HG03571 (cell line): ENCODE results near the gene ABCA12.
A peak's percentile ranks its signal among the peaks of the same experiment; 100 is the strongest.

Experiments
- ATAC-seq: cut with Tn5 transposase; IDR thresholded peaks from one replicate; pipeline ENCODE4 v1.9.1; 2021; ENCODE audit not compliant: unreplicated experiment

The ABCA12 gene

DNA sequence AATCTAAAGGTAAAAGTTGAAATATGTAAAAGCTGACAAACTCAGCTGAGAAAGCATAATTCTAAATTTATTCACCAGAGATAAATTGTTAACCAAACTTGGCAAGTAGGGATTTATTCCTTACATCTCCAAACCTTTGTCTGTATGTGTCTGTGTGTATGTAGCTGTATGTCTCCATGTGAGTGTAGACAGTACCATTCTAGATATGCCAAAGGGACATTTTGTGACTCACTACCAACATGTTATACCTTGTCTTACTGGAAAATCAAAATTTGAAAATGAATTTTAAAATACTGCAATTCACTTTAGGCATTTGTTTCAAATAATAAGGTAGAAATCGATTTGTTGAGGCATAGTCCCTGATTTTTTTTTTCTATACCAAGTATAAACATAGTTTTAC lies 102.1 kb downstream of the ABCA12 start:
- no peak for ATAC-seq

DNA sequence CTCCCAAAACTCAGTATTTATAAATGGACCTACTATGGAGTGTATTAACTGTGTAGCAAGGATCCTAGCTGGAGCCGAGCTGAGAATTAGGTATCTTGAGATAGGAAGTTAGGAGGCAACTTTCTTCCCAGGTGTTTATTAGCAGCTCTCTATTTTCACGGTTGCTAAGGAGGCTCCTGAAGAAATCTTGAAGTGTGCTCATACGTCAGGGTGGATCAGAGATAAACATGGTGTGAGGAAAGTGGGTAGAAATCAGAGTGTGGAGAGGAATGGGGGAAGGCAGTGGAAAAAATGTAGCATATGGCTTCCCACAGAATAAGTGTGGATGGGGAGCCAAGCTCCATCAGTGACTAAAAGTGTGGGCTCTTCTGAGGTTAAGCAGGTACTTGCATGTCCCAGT lies 104.3 kb downstream of the ABCA12 start:
- no peak for ATAC-seq

DNA sequence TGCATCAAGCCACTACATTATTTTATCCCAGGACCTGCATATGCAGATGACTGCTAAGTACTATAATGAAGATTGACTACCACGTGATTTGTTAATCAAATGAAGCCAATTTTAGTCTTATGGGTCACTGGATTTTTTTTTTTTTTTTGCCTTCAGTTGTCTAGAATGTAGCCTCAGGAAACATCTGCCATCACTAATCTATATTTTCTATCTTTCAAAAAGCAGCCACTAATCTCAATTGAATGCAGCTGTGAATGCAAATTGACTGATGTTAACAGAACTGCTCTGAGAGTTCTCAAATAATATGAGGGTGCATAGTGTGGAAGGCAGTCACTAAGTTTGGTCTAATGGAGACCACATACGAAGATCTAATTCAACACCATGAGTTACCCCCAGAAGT lies 106.3 kb downstream of the ABCA12 start:
- no peak for ATAC-seq

- no peak for ATAC-seq
Observed at GRCh38 chr2:215031321-215031720, 107.1 kb downstream of the ABCA12 start.

DNA sequence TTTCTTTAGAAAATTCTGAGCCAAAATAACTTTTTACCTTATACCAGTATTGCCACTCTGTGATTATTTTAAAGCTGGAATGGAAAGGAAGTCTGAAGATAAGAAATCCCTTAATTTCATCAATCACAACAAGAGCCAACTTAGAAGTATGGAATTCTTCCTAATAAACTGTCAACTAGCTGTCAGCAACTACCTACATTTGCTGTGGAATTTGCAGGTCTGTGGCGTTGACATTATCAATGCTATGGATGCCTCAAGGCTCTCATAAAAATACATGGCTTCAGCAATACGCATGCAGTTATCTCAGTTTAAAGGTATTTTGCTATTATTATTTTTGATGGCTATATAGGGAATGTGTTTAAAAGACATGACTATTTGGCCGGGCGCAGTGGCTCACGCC lies 108.5 kb downstream of the ABCA12 start:
- ATAC-seq, result no peak

DNA sequence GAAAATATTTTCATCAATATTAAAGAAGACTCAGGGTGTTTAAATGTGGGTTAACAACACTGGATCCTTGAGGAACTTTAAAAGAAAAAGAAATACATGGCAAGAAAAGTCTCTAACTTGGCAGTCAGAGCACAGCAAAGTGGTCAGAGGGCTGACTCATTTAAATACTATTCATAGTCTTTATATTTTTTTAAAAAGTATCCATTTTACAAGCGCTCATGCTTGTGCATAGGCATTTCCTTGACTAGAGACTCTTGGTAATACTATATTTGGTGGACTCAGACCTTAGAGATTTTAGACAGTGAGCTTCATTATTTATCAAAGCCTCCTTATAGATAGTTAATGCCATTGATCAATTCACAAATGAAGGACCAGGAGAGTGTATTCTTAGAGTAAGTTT lies 110.2 kb downstream of the ABCA12 start:
- ATAC-seq, result no peak

DNA sequence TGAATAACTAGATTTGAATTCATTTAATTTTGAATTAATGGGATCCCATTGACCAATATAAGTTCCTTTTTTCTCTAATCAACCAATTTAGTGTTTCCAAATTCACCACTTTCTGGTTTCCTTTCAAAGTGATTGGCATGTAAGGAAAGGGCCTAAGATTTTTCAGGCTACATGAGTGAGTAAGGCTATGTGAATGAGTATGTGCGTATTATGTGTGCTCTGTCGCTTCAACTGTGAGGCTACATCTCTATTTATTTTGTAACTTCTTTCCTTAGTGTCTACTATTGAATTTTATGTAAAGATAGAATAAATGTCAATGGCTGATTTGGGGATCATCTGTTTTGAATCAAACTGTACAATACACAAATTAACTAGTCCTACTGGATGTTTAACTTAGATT lies 110.6 kb downstream of the ABCA12 start:
- no peak for ATAC-seq

GRCh38 chr2:215022910-215023309 lies 115.5 kb downstream of the ABCA12 start:
- ATAC-seq, result no peak

GRCh38 chr2:215022418-215022817 lies 116.0 kb downstream of the ABCA12 start:
- no peak for ATAC-seq

GRCh38 chr2:215020283-215020682 lies 118.1 kb downstream of the ABCA12 start:
- no peak for ATAC-seq

- ATAC-seq, result peak; percentile 39
Observed at GRCh38 chr2:215019521-215020145, 118.8 kb downstream of the ABCA12 start.

DNA sequence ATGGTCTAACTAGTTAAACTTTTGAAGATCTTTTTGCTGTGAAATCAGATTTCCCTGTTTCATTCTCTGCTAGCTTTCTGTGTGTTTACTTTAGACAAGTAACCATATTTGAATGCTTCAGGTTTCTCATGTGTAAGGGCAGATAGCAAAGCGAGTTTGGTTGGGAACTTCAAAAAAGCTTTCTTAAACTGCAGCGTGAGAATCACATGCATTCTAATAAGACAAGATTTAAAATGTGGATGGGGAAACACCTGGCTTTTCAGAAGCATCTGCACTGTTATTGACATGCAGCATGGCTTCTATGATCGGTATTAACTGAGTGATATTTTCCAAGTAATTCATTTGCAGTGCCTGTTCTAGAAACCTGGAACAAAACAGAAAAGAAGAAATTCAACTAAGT lies 119.3 kb downstream of the ABCA12 start:
- ATAC-seq, result peak; percentile 35

- no peak for ATAC-seq
Observed at GRCh38 chr2:215015421-215015820, 123.0 kb downstream of the ABCA12 start.

GRCh38 chr2:215010390-215010789 lies 128.0 kb downstream of the ABCA12 start:
- ATAC-seq, result no peak

- ATAC-seq, result no peak
Observed at GRCh38 chr2:215003001-215003400, 135.4 kb downstream of the ABCA12 start.

DNA sequence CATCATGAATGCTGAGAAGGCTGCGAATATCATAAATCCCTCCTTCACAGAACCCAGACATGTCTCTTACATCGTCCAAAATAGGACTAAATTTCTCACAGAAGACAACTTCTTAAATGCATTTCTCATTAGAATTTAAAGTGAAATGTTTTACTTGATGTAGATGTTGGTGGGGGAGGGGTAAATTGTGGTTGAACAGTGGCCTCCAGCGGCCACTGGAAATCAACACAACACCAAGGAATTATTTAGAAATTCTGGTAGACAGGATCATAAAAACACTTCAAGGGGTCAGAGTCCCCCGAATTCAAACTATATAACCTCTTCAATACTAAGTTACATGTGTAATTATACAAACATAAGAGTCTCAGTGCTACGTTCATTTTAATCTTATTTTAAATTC lies 135.9 kb downstream of the ABCA12 start:
- ATAC-seq, result no peak

GRCh38 chr2:215000721-215001120 lies 137.7 kb downstream of the ABCA12 start:
- ATAC-seq, result no peak

GRCh38 chr2:214995926-214996670 lies 142.3 kb downstream of the ABCA12 start:
- peak; percentile 95 for ATAC-seq

GRCh38 chr2:214995409-214995808 lies 143.0 kb downstream of the ABCA12 start:
- peak; percentile 33 for ATAC-seq

- no peak for ATAC-seq
Observed at GRCh38 chr2:214992911-214993310, 145.5 kb downstream of the ABCA12 start.

GRCh38 chr2:214989187-214989586 lies 149.2 kb downstream of the ABCA12 start:
- no peak for ATAC-seq

GRCh38 chr2:214987261-214987660 lies 151.2 kb downstream of the ABCA12 start:
- ATAC-seq, result no peak

DNA sequence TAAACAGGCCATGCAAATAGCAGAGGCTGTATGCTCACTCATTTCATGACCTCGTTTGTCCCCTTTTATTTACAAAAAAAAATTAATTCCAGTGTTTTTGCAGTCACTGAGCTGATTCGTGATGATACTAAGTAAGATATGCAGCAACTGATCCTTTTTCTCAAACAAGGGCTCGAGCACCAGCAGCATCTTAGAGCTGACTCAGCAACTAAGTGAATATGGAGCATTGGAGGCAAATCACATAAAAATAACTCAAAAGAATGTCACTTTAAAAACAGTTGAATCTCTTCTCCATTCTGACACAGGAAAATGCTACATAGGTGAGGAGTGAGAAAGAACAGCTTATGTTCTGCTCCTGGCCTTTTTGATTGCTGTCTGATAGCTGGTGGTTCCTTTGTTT lies 152.8 kb downstream of the ABCA12 start:
- ATAC-seq, result no peak
